ENCODE measurements around the gene PDE6B. TPM values are rescaled to one million over a fixed set of nuclear protein-coding genes. Genes with fewer than 3 reads are reported as not detected.
A peak's percentile ranks its signal among the peaks of the same experiment; 100 is the strongest.
"Not testable (repeated sequence)": the region's sequence is repeated elsewhere in the genome, so short reads cannot be mapped to it uniquely, and the experiment has no call there.

Gene PDE6B
- total RNA-seq, 1 donor from 2014 or later = 3.2 TPM

- DNase-seq (ENCODE audit: low read depth in 2 of 2) = no peak
Observed at GRCh38 chr4:683247-683897, 58.0 kb downstream of the PDE6B start.

- peak; percentile 43 to 71 for DNase-seq (ENCODE audit: low read depth in 2 of 2)
Observed at GRCh38 chr4:683982-684622, 58.7 kb downstream of the PDE6B start.

- no peak for DNase-seq (ENCODE audit: low read depth in 2 of 2)
Observed at GRCh38 chr4:684623-685327, 59.4 kb downstream of the PDE6B start.

GRCh38 chr4:685679-686412 is 60.5 kb downstream of the PDE6B start:
- no peak for DNase-seq (ENCODE audit: low read depth in 2 of 2)

GRCh38 chr4:686413-687040 is 61.2 kb downstream of the PDE6B start:
- DNase-seq (ENCODE audit: low read depth in 2 of 2) = no peak

- DNase-seq (ENCODE audit: low read depth in 2 of 2) = peak; percentile 69 to 83
Observed at GRCh38 chr4:687048-687970, 61.9 kb downstream of the PDE6B start.

GRCh38 chr4:687971-688853 is 62.8 kb downstream of the PDE6B start:
- no peak for DNase-seq (ENCODE audit: low read depth in 2 of 2)

GRCh38 chr4:688854-689681 is 63.7 kb downstream of the PDE6B start, which contains the start of gene SLC49A3:
SLC49A3 (minus strand) TSS chr4:689151; CDS start chr4:689127, 24 bp downstream.
- no peak for DNase-seq (ENCODE audit: low read depth in 2 of 2)

- DNase-seq (ENCODE audit: low read depth in 2 of 2) = no peak
Observed at GRCh38 chr4:689723-690122, 64.3 kb downstream of the PDE6B start.

GRCh38 chr4:692771-693554 is 67.6 kb downstream of the PDE6B start:
- DNase-seq (ENCODE audit: low read depth in 2 of 2) = no peak

- DNase-seq (ENCODE audit: low read depth in 2 of 2) = not testable (repeated sequence)
Observed at GRCh38 chr4:694341-694940, 69.1 kb downstream of the PDE6B start.

- DNase-seq (ENCODE audit: low read depth in 2 of 2) = no peak
Observed at GRCh38 chr4:699816-700580, 74.6 kb downstream of the PDE6B start.

GRCh38 chr4:700587-701264 is 75.4 kb downstream of the PDE6B start:
- DNase-seq (ENCODE audit: low read depth in 2 of 2) = no peak

- no peak for DNase-seq (ENCODE audit: low read depth in 2 of 2)
Observed at GRCh38 chr4:702618-703048, 77.3 kb downstream of the PDE6B start.

GRCh38 chr4:703336-704197 is 78.2 kb downstream of the PDE6B start:
- no peak for DNase-seq (ENCODE audit: low read depth in 2 of 2)
